ENCODE data around the gene EIF2S1.
A peak's percentile ranks its signal among the peaks of the same experiment; 100 is the strongest.
"Not testable (repeated sequence)": the region's sequence is repeated elsewhere in the genome, so short reads cannot be mapped to it uniquely, and the experiment has no call there.

The EIF2S1 gene

GRCh38 chr14:67395086-67395875, 35.2 kb downstream of the EIF2S1 start:
- Histone ChIP-seq H3K4me3 (ENCODE audit: low read depth in 1 of 2, low read length in 2 of 2) (no peak overlapping the region), H3K4me1 (ENCODE audit: control insufficient read depth in 1 of 2, insufficient read depth in 2 of 2, low read length in 2 of 2) (no peaks in the 10 kb centered on the region), H3K36me3 (ENCODE audit: control insufficient read depth in 1 of 2, insufficient read depth in 2 of 2, low read length in 2 of 2) (no peaks in the 10 kb centered on the region), H3K9me3 (ENCODE audit: control insufficient read depth in 1 of 2, low read length in 2 of 2) (no peaks in the 10 kb centered on the region), H3K27ac (ENCODE audit: low read length) (no peak overlapping the region), H3K27me3 (ENCODE audit: low read depth, low read length) (no peaks in the 10 kb centered on the region)

GRCh38 chr14:67395876-67396189, 35.7 kb downstream of the EIF2S1 start:
- H3K9me3 ChIP-seq (ENCODE audit: control insufficient read depth in 1 of 2, low read length in 2 of 2) = no peaks in the 10 kb centered on the region
- no peak overlapping the region for H3K4me3 ChIP-seq (ENCODE audit: low read depth in 1 of 2, low read length in 2 of 2)
- H3K36me3 ChIP-seq (ENCODE audit: control insufficient read depth in 1 of 2, insufficient read depth in 2 of 2, low read length in 2 of 2) = no peaks in the 10 kb centered on the region
- no peaks in the 10 kb centered on the region for H3K27me3 ChIP-seq (ENCODE audit: low read depth, low read length)
- H3K4me1 ChIP-seq (ENCODE audit: control insufficient read depth in 1 of 2, insufficient read depth in 2 of 2, low read length in 2 of 2) = no peaks in the 10 kb centered on the region
- no peak overlapping the region for H3K27ac ChIP-seq (ENCODE audit: low read length)

DNA sequence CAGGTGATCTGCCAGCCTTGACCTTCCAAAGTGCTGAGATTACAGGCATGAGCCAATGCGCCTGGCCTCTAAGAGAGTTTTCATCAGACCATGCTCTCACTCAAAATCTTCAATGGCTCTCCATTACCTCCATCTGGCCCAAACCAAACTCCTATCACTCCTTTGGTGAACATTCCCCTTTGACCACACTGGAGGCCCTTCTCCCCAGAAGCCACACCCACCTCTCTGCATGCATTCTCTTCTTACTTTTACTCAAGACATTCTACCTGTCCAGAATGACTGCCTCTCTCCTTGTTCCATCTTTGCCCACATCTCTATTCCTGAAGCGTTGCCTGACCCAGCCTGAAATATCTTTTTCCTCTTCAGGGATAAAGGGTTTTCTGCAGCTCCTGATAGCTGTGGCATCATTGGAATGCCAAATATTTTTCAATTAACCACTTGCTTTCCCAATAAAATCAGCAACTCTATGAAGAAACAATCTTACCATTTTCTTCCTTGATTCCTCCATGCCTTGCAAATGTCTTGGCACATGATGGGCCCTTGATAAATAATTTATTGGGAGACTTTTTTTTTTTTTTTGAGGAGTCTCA, 36.3 kb downstream of the EIF2S1 start:
- Histone ChIP-seq H3K27ac (ENCODE audit: low read length) (no peak overlapping the region), H3K4me1 (ENCODE audit: control insufficient read depth in 1 of 2, insufficient read depth in 2 of 2, low read length in 2 of 2) (no peaks in the 10 kb centered on the region), H3K36me3 (ENCODE audit: control insufficient read depth in 1 of 2, insufficient read depth in 2 of 2, low read length in 2 of 2) (no peaks in the 10 kb centered on the region), H3K4me3 (ENCODE audit: low read depth in 1 of 2, low read length in 2 of 2) (no peak overlapping the region), H3K27me3 (ENCODE audit: low read depth, low read length) (no peaks in the 10 kb centered on the region), H3K9me3 (ENCODE audit: control insufficient read depth in 1 of 2, low read length in 2 of 2) (no peaks in the 10 kb centered on the region)

GRCh38 chr14:67397536-67397935, 37.4 kb downstream of the EIF2S1 start:
- H3K27me3 ChIP-seq (ENCODE audit: low read depth, low read length) = no peaks in the 10 kb centered on the region
- no peak overlapping the region for H3K27ac ChIP-seq (ENCODE audit: low read length)
- no peaks in the 10 kb centered on the region for H3K4me1 ChIP-seq (ENCODE audit: control insufficient read depth in 1 of 2, insufficient read depth in 2 of 2, low read length in 2 of 2)
- H3K36me3 ChIP-seq (ENCODE audit: control insufficient read depth in 1 of 2, insufficient read depth in 2 of 2, low read length in 2 of 2) = no peaks in the 10 kb centered on the region
- no peak overlapping the region for H3K4me3 ChIP-seq (ENCODE audit: low read depth in 1 of 2, low read length in 2 of 2)
- H3K9me3 ChIP-seq (ENCODE audit: control insufficient read depth in 1 of 2, low read length in 2 of 2) = no peaks in the 10 kb centered on the region

DNA sequence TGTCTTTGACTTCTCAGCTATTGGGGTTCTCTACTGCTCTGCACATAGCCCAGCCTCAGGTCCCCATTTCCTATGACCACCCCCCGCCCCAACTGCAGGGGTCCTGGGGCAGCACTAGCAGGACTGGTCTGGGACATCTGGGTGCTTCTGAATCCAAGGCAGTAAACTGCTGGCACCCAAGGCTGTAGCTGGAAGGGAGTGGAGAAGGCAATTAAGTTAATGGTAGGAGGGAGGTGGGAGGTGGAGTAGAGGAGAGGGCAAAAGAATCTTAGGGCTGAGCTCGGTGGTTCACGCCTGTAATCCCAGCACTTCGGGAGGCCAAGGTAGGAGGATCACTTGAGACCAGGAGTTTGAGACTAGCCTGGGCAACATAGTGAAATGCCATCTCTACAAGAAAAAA, 40.3 kb downstream of the EIF2S1 start:
- Histone ChIP-seq H3K9me3 (ENCODE audit: control insufficient read depth in 1 of 2, low read length in 2 of 2) (no peaks in the 10 kb centered on the region), H3K27me3 (ENCODE audit: low read depth, low read length) (no peaks in the 10 kb centered on the region), H3K36me3 (ENCODE audit: control insufficient read depth in 1 of 2, insufficient read depth in 2 of 2, low read length in 2 of 2) (no peaks in the 10 kb centered on the region), H3K4me1 (ENCODE audit: control insufficient read depth in 1 of 2, insufficient read depth in 2 of 2, low read length in 2 of 2) (no peaks in the 10 kb centered on the region), H3K4me3 (ENCODE audit: low read depth in 1 of 2, low read length in 2 of 2) (no peak overlapping the region), H3K27ac (ENCODE audit: low read length) (no peak overlapping the region)

DNA sequence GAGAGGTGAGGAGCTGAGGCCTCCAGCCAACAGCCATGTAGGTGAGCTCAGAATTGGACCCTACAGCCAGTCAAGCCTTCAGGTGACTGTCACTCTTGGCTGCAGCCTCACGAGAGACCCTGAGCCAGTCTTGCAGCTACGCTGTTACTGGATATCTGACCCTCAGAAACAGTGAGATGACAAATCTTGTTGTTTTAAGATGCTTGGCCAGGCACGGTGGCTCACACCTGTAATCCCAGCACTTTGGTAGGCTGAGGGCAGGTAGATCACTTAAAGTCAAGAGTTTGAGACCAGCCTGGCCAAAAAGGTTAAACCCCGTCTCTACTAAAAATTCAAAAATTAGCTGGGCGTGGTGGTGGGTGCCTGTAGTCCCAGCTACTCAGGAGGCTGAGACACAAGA, 45.6 kb downstream of the EIF2S1 start:
- Histone ChIP-seq H3K9me3 (ENCODE audit: control insufficient read depth in 1 of 2, low read length in 2 of 2) (no peaks in the 10 kb centered on the region), H3K27me3 (ENCODE audit: low read depth, low read length) (no peaks in the 10 kb centered on the region), H3K4me3 (ENCODE audit: low read depth in 1 of 2, low read length in 2 of 2) (no peak overlapping the region), H3K36me3 (ENCODE audit: control insufficient read depth in 1 of 2, insufficient read depth in 2 of 2, low read length in 2 of 2) (no peaks in the 10 kb centered on the region), H3K27ac (ENCODE audit: low read length) (no peak overlapping the region), H3K4me1 (ENCODE audit: control insufficient read depth in 1 of 2, insufficient read depth in 2 of 2, low read length in 2 of 2) (no peaks in the 10 kb centered on the region)

- not testable (repeated sequence) for H3K9me3 ChIP-seq (ENCODE audit: control insufficient read depth in 1 of 2, low read length in 2 of 2); H3K4me3 ChIP-seq (ENCODE audit: low read depth in 1 of 2, low read length in 2 of 2); H3K27me3 ChIP-seq (ENCODE audit: low read depth, low read length); H3K27ac ChIP-seq (ENCODE audit: low read length); H3K36me3 ChIP-seq (ENCODE audit: control insufficient read depth in 1 of 2, insufficient read depth in 2 of 2, low read length in 2 of 2)
- H3K4me1 ChIP-seq (ENCODE audit: control insufficient read depth in 1 of 2, insufficient read depth in 2 of 2, low read length in 2 of 2) = peaks cover 0 to 12% of the 10 kb centered on the region in 2 donors
Observed at GRCh38 chr14:67408122-67408801, 48.1 kb downstream of the EIF2S1 start.

DNA sequence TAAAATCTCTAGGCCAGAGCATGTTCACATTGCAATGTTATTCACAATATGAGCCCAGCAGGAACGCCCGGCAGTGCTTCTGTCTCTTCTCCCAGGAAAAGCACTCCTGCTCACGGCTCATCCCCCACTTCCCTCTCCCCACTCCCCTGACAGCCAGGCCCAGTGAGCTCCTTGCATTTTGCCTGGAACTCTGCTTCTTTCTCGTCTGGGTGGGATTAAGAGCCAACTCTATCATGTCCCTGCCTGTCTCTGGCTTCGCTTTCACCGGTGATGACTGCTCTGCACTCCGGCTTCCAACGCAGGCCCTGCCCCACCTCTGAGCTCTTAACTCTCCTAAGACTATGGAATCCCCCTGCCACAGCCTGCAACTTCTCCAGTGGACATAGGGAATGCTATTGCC, 49.3 kb downstream of the EIF2S1 start:
- Histone ChIP-seq H3K4me1 (ENCODE audit: control insufficient read depth in 1 of 2, insufficient read depth in 2 of 2, low read length in 2 of 2) (peaks cover 0 to 12% of the 10 kb centered on the region in 2 donors), H3K4me3 (ENCODE audit: low read depth in 1 of 2, low read length in 2 of 2) (no peak overlapping the region), H3K27me3 (ENCODE audit: low read depth, low read length) (no peaks in the 10 kb centered on the region), H3K27ac (ENCODE audit: low read length) (no peak overlapping the region), H3K9me3 (ENCODE audit: control insufficient read depth in 1 of 2, low read length in 2 of 2) (no peaks in the 10 kb centered on the region), H3K36me3 (ENCODE audit: control insufficient read depth in 1 of 2, insufficient read depth in 2 of 2, low read length in 2 of 2) (no peaks in the 10 kb centered on the region)

DNA sequence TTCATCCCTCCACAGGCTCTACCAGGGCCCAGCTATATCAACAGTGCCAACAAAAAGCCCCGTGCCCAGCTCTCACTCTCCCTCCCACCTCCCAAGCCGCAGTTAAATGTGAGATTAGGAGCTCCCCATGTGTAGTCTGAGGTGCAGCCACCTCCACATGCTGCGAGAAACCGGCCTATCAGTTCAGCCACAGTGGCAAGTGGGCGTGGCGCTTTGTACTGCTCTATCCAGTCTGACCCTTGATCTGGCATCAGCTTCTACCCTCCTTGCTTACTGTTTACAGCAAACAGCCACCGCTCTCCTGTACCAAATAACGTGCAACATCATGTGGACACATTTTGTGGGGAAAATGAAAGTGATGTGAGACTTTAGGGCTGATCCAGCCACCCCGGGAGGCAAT, 50.2 kb downstream of the EIF2S1 start:
- Histone ChIP-seq H3K4me3 (ENCODE audit: low read depth in 1 of 2, low read length in 2 of 2) (no peak overlapping the region), H3K9me3 (ENCODE audit: control insufficient read depth in 1 of 2, low read length in 2 of 2) (no peaks in the 10 kb centered on the region), H3K27me3 (ENCODE audit: low read depth, low read length) (no peaks in the 10 kb centered on the region), H3K4me1 (ENCODE audit: control insufficient read depth in 1 of 2, insufficient read depth in 2 of 2, low read length in 2 of 2) (peaks cover 0 to 12% of the 10 kb centered on the region in 2 donors), H3K36me3 (ENCODE audit: control insufficient read depth in 1 of 2, insufficient read depth in 2 of 2, low read length in 2 of 2) (no peaks in the 10 kb centered on the region), H3K27ac (ENCODE audit: low read length) (peak overlapping the region; percentile 29)

GRCh38 chr14:67411370-67411769, 51.2 kb downstream of the EIF2S1 start:
- H3K4me1 ChIP-seq (ENCODE audit: control insufficient read depth in 1 of 2, insufficient read depth in 2 of 2, low read length in 2 of 2) = peaks cover 0 to 12% of the 10 kb centered on the region in 2 donors
- no peaks in the 10 kb centered on the region for H3K36me3 ChIP-seq (ENCODE audit: control insufficient read depth in 1 of 2, insufficient read depth in 2 of 2, low read length in 2 of 2)
- peak overlapping the region; percentile 45 for H3K27ac ChIP-seq (ENCODE audit: low read length)
- no peaks in the 10 kb centered on the region for H3K9me3 ChIP-seq (ENCODE audit: control insufficient read depth in 1 of 2, low read length in 2 of 2)
- no peaks in the 10 kb centered on the region for H3K27me3 ChIP-seq (ENCODE audit: low read depth, low read length)
- H3K4me3 ChIP-seq (ENCODE audit: low read depth in 1 of 2, low read length in 2 of 2) = peak overlapping the region in 1 of 2 donors; percentile 69

- peaks cover 0 to 12% of the 10 kb centered on the region in 2 donors for H3K4me1 ChIP-seq (ENCODE audit: control insufficient read depth in 1 of 2, insufficient read depth in 2 of 2, low read length in 2 of 2)
- peak within 1 kb of the TSS; percentile 78 for H3K27ac ChIP-seq (ENCODE audit: low read length)
- H3K9me3 ChIP-seq (ENCODE audit: control insufficient read depth in 1 of 2, low read length in 2 of 2) = no peaks in the 10 kb centered on the region
- no peaks in the 10 kb centered on the region for H3K36me3 ChIP-seq (ENCODE audit: control insufficient read depth in 1 of 2, insufficient read depth in 2 of 2, low read length in 2 of 2)
- H3K4me3 ChIP-seq (ENCODE audit: low read depth in 1 of 2, low read length in 2 of 2) = peak within 1 kb of the TSS; percentile 47 to 69
- no peaks in the 10 kb centered on the region for H3K27me3 ChIP-seq (ENCODE audit: low read depth, low read length)
Observed at GRCh38 chr14:67411820-67412421, 51.8 kb downstream of the EIF2S1 start, which contains the start of gene PLEK2. PLEK2 (minus strand) TSS chr14:67412165; CDS start chr14:67412059, 106 bp downstream.

Data from muscle layer of duodenum (tissue), 2 donors.